ENCODE measurements around the gene MIAT.

The MIAT gene

DNA sequence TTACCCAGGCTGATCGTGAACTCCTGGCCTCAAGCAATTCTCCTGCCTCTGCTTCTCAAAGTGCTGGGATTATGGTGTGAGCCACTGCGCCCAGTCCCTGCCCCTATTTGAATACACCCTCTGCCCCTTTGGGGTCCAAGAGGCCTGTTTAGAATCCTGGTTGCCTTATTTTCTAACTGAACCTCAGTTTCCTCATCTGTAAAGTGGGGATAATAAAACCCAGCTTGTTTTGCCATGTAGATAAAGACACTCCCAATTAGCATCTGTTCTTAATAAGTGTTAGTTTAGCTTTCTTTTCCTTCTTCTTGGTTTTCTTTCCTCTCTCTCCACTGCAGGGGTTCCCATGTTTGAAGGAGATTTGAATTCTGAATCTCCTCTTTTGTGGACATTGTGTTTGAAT, 4.8 kb downstream of the MIAT start (continued):
- TF ChIP-seq, protein P1, sequence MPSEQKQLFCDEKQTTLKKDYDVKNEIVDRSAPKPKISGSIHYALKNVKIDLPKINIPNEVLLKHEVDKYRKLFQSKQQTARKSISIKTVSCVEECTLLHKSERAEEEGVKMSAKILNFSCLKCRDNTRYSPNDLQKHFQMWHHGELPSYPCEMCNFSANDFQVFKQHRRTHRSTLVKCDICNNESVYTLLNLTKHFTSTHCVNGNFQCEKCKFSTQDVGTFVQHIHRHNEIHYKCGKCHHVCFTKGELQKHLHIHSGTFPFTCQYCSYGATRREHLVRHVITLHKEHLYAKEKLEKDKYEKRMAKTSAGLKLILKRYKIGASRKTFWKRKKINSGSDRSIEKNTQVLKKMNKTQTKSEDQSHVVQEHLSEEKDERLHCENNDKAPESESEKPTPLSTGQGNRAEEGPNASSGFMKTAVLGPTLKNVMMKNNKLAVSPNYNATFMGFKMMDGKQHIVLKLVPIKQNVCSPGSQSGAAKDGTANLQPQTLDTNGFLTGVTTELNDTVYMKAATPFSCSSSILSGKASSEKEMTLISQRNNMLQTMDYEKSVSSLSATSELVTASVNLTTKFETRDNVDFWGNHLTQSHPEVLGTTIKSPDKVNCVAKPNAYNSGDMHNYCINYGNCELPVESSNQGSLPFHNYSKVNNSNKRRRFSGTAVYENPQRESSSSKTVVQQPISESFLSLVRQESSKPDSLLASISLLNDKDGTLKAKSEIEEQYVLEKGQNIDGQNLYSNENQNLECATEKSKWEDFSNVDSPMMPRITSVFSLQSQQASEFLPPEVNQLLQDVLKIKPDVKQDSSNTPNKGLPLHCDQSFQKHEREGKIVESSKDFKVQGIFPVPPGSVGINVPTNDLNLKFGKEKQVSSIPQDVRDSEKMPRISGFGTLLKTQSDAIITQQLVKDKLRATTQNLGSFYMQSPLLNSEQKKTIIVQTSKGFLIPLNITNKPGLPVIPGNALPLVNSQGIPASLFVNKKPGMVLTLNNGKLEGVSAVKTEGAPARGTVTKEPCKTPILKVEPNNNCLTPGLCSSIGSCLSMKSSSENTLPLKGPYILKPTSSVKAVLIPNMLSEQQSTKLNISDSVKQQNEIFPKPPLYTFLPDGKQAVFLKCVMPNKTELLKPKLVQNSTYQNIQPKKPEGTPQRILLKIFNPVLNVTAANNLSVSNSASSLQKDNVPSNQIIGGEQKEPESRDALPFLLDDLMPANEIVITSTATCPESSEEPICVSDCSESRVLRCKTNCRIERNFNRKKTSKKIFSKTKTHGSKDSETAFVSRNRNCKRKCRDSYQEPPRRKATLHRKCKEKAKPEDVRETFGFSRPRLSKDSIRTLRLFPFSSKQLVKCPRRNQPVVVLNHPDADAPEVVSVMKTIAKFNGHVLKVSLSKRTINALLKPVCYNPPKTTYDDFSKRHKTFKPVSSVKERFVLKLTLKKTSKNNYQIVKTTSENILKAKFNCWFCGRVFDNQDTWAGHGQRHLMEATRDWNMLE (tag by site-specific recombination; conservative IDR thresholded peaks at IDR 0.05; ENCODE audit: low read depth) = no peak
- TF ChIP-seq ZNF292 (tag by site-specific recombination; IDR thresholded peaks at IDR 0.05; ENCODE audit: borderline replicate concordance, low read depth) = no peak

DNA sequence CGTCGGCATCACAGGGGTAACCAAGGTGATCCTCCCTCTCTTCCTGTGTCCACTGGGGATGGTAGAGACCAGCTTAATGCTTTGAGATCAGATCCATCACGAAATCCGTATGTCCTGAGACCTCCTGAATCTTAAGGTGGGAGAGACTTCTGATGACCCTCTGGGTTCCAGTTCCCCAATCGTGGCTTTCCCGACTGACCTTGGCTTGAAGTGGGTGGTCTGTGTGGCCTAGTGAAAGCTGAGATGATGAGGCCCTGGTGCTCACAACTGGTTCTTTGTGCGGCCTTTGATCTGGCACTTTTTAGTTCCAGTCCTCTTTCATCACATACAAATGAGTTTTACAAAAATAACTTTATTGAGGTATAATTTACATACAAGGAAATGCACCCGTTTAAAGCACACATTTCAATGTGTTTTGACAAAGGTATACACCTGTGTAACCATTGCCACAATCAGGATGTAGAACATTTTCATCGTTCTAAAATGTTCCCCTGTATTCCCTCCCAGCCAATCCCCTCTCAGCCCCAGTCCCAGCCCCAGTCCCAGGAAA, 6.1 kb downstream of the MIAT start:
- ChIA-PET POLR2A (no interaction called here), CTCF (interaction anchor here (1.9 to 7.2 kb wide), 3 partner anchors 10 to 298 kb away, joined by 8 to 61 read pairs (median 30); no protein-coding TSS in a partner anchor)
- no peak overlapping the region for H3K4me3 ChIP-seq (ENCODE audit: low read depth, low read length)
- H3K36me3 ChIP-seq (ENCODE audit: control insufficient read depth in 2 of 2, insufficient read depth in 1 of 2, low read length in 2 of 2) = no peaks in the 10 kb centered on the region
- H3K9me3 ChIP-seq (ENCODE audit: control insufficient read depth, insufficient read depth, low read depth, low read length) = no peaks in the 10 kb centered on the region
- H3K4me1 ChIP-seq (ENCODE audit: control insufficient read depth, insufficient read depth, low read length) = no peaks in the 10 kb centered on the region
- H3K27ac ChIP-seq (ENCODE audit: extremely low read depth, low read depth, low read length) = no peak overlapping the region
- TF ChIP-seq HOXA7 (CRISPR knock-in tag; IDR thresholded peaks at IDR 0.05; ENCODE audit: borderline replicate concordance) = no peak
- TF ChIP-seq, protein P2, sequence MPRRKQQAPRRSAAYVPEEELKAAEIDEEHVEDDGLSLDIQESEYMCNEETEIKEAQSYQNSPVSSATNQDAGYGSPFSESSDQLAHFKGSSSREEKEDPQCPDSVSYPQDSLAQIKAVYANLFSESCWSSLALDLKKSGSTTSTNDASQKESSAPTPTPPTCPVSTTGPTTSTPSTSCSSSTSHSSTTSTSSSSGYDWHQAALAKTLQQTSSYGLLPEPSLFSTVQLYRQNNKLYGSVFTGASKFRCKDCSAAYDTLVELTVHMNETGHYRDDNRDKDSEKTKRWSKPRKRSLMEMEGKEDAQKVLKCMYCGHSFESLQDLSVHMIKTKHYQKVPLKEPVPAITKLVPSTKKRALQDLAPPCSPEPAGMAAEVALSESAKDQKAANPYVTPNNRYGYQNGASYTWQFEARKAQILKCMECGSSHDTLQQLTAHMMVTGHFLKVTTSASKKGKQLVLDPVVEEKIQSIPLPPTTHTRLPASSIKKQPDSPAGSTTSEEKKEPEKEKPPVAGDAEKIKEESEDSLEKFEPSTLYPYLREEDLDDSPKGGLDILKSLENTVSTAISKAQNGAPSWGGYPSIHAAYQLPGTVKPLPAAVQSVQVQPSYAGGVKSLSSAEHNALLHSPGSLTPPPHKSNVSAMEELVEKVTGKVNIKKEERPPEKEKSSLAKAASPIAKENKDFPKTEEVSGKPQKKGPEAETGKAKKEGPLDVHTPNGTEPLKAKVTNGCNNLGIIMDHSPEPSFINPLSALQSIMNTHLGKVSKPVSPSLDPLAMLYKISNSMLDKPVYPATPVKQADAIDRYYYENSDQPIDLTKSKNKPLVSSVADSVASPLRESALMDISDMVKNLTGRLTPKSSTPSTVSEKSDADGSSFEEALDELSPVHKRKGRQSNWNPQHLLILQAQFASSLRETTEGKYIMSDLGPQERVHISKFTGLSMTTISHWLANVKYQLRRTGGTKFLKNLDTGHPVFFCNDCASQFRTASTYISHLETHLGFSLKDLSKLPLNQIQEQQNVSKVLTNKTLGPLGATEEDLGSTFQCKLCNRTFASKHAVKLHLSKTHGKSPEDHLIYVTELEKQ (tag by site-specific recombination; IDR thresholded peaks at IDR 0.05; ENCODE audit: borderline replicate concordance) = no peak
- no peak for TF ChIP-seq ZNF239 (tag by site-specific recombination; IDR thresholded peaks at IDR 0.05)
- TF ChIP-seq ZNF623 (tag by site-specific recombination; IDR thresholded peaks at IDR 0.05) = no peak
- no peak for TF ChIP-seq ZNF433 (tag by site-specific recombination; IDR thresholded peaks at IDR 0.05; ENCODE audit: low read depth)
- TF ChIP-seq, protein P3, sequence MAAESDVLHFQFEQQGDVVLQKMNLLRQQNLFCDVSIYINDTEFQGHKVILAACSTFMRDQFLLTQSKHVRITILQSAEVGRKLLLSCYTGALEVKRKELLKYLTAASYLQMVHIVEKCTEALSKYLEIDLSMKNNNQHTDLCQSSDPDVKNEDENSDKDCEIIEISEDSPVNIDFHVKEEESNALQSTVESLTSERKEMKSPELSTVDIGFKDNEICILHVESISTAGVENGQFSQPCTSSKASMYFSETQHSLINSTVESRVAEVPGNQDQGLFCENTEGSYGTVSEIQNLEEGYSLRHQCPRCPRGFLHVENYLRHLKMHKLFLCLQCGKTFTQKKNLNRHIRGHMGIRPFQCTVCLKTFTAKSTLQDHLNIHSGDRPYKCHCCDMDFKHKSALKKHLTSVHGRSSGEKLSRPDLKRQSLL (tag by site-specific recombination; IDR thresholded peaks at IDR 0.05) = no peak
- TF ChIP-seq, protein P4, sequence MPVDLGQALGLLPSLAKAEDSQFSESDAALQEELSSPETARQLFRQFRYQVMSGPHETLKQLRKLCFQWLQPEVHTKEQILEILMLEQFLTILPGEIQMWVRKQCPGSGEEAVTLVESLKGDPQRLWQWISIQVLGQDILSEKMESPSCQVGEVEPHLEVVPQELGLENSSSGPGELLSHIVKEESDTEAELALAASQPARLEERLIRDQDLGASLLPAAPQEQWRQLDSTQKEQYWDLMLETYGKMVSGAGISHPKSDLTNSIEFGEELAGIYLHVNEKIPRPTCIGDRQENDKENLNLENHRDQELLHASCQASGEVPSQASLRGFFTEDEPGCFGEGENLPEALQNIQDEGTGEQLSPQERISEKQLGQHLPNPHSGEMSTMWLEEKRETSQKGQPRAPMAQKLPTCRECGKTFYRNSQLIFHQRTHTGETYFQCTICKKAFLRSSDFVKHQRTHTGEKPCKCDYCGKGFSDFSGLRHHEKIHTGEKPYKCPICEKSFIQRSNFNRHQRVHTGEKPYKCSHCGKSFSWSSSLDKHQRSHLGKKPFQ (tag by site-specific recombination; IDR thresholded peaks at IDR 0.05) = no peak
- TF ChIP-seq, protein P5, sequence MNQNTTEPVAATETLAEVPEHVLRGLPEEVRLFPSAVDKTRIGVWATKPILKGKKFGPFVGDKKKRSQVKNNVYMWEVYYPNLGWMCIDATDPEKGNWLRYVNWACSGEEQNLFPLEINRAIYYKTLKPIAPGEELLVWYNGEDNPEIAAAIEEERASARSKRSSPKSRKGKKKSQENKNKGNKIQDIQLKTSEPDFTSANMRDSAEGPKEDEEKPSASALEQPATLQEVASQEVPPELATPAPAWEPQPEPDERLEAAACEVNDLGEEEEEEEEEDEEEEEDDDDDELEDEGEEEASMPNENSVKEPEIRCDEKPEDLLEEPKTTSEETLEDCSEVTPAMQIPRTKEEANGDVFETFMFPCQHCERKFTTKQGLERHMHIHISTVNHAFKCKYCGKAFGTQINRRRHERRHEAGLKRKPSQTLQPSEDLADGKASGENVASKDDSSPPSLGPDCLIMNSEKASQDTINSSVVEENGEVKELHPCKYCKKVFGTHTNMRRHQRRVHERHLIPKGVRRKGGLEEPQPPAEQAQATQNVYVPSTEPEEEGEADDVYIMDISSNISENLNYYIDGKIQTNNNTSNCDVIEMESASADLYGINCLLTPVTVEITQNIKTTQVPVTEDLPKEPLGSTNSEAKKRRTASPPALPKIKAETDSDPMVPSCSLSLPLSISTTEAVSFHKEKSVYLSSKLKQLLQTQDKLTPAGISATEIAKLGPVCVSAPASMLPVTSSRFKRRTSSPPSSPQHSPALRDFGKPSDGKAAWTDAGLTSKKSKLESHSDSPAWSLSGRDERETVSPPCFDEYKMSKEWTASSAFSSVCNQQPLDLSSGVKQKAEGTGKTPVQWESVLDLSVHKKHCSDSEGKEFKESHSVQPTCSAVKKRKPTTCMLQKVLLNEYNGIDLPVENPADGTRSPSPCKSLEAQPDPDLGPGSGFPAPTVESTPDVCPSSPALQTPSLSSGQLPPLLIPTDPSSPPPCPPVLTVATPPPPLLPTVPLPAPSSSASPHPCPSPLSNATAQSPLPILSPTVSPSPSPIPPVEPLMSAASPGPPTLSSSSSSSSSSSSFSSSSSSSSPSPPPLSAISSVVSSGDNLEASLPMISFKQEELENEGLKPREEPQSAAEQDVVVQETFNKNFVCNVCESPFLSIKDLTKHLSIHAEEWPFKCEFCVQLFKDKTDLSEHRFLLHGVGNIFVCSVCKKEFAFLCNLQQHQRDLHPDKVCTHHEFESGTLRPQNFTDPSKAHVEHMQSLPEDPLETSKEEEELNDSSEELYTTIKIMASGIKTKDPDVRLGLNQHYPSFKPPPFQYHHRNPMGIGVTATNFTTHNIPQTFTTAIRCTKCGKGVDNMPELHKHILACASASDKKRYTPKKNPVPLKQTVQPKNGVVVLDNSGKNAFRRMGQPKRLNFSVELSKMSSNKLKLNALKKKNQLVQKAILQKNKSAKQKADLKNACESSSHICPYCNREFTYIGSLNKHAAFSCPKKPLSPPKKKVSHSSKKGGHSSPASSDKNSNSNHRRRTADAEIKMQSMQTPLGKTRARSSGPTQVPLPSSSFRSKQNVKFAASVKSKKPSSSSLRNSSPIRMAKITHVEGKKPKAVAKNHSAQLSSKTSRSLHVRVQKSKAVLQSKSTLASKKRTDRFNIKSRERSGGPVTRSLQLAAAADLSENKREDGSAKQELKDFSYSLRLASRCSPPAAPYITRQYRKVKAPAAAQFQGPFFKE (tag by site-specific recombination; IDR thresholded peaks at IDR 0.05; ENCODE audit: borderline replicate concordance) = no peak
- no peak for TF ChIP-seq ZNF571 (tag by site-specific recombination; IDR thresholded peaks at IDR 0.05)
- TF ChIP-seq GLI4 (tag by site-specific recombination; IDR thresholded peaks at IDR 0.05) = no peak
- no peak for TF ChIP-seq ZNF138 (tag by site-specific recombination; IDR thresholded peaks at IDR 0.05; ENCODE audit: borderline replicate concordance)
- TF ChIP-seq, protein P6, sequence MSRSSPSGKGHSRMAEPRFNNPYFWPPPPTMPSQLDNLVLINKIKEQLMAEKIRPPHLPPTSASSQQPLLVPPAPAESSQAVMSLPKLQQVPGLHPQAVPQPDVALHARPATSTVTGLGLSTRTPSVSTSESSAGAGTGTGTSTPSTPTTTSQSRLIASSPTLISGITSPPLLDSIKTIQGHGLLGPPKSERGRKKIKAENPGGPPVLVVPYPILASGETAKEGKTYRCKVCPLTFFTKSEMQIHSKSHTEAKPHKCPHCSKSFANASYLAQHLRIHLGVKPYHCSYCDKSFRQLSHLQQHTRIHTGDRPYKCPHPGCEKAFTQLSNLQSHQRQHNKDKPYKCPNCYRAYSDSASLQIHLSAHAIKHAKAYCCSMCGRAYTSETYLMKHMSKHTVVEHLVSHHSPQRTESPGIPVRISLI (tag by site-specific recombination; IDR thresholded peaks at IDR 0.05) = no peak
- no peak for TF ChIP-seq SETDB1 (IDR thresholded peaks at IDR 0.05; ENCODE audit: insufficient read length, low read length)
- TF ChIP-seq ZNF214 (tag by site-specific recombination; IDR thresholded peaks at IDR 0.05; ENCODE audit: borderline replicate concordance) = no peak
- TF ChIP-seq HOXC10 (CRISPR knock-in tag; IDR thresholded peaks at IDR 0.05) = no peak

Measured in HEK293 (cell line).